Endothelial cell of umbilical vein (primary cell): ENCODE data around the gene ZNF804B. TPM values are rescaled to one million over a fixed set of nuclear protein-coding genes. Genes with fewer than 3 reads are reported as not detected.

Experiments
- BruUV-seq: library from RNA; stranded (reverse); fragments of 400-500 nt; replicated peaks from 2 replicates; lab custom pipeline; 2021; lab: Mats Ljungman, UMichigan
- CTCF ChIA-PET: fragments of 300-600, 350-600 bp; sonication (Branson Sonifier 250); formaldehyde crosslinking; loops from one replicate; lab custom pipeline; 2021; ENCODE audit warnings: antibody characterized with exemption, inconsistent platforms; lab: Charles Lee
- POLR2A ChIA-PET: fragments of 300-600, 350-600 bp; sonication (Branson Sonifier 250); formaldehyde crosslinking; loops from one replicate; lab custom pipeline; 2021; ENCODE audit warnings: antibody characterized with exemption, inconsistent platforms; lab: Charles Lee
- DNase-seq: peaks from one replicate; pipeline ENCODE4 v3.0.0-alpha.2; 2011; ENCODE audit warnings: low read depth, low spot score
- FAIRE-seq: peaks from 2 replicates; lab custom pipeline; 2011; peaks lifted over from hg19 to GRCh38; lab: Jason Lieb, UNC
- H2AFZ ChIP-seq: 2 replicates; pipeline ENCODE4 v1.6.0; 2012; ENCODE audit warnings: low read depth, low read length, control low read depth, inconsistent platforms
- H3K27ac ChIP-seq: 2 replicates; pipeline ENCODE4 v1.5.1; 2011; ENCODE audit warnings: low read depth, mild to moderate bottlenecking, control low read depth, low read length, moderate library complexity; ENCODE audit not compliant: insufficient read depth
- H3K27me3 ChIP-seq, 2 experiments: 2 replicates each; pipeline versions ENCODE4 v1.6.0 to v1.6.1; 2011; ENCODE audit warnings: low read length in 2 of 2, mixed read lengths in 1 of 2; ENCODE audit not compliant: control insufficient read depth in 2 of 2, insufficient read depth in 2 of 2
- H3K36me3 ChIP-seq, 2 experiments: 2 replicates in 1 of 2; 3 replicates in 1 of 2; pipeline ENCODE4 v1.5.1; 2011; ENCODE audit warnings: low read length in 2 of 2, mild to moderate bottlenecking in 1 of 2, moderate library complexity in 1 of 2; ENCODE audit not compliant: control insufficient read depth in 2 of 2, insufficient read depth in 2 of 2; ENCODE audit errors: extremely low read depth in 1 of 2
- H3K4me1 ChIP-seq: 3 replicates; pipeline ENCODE4 v1.5.1; 2011; ENCODE audit warnings: mild to moderate bottlenecking, low read length; ENCODE audit not compliant: control insufficient read depth, insufficient read depth; ENCODE audit errors: extremely low read depth
- H3K4me2 ChIP-seq: 2 replicates; pipeline ENCODE4 v1.6.1; 2011; ENCODE audit warnings: low read length, control low read depth, mixed read lengths; ENCODE audit not compliant: insufficient read depth
- H3K4me3 ChIP-seq, 3 experiments: fragments of 200-600 bp in 1 of 3; sonication (generic), shearing (Covaris generic) in 1 of 3; replicated peaks in 1 of 3; 2 replicates each; pipeline ENCODE4 v1.5.1; 2011 to 2016; ENCODE audit warnings: control low read depth in 3 of 3, low read length in 3 of 3, mild to moderate bottlenecking in 2 of 3, inconsistent platforms in 1 of 3, low read depth in 1 of 3, moderate library complexity in 1 of 3; ENCODE audit not compliant: insufficient read depth in 1 of 3
- H3K79me2 ChIP-seq: 2 replicates; pipeline ENCODE4 v1.6.0; 2012; ENCODE audit warnings: low read length, inconsistent platforms; ENCODE audit not compliant: control insufficient read depth, insufficient read depth
- H3K9ac ChIP-seq: replicated peaks from 2 replicates; pipeline ENCODE3; 2011; ENCODE audit warnings: low read length, control low read depth; ENCODE audit not compliant: insufficient read depth; ENCODE audit errors: extremely low read depth
- H3K9me1 ChIP-seq: replicated peaks from 3 replicates; pipeline ENCODE4 v1.6.0; 2011; ENCODE audit warnings: mild to moderate bottlenecking, low read length; ENCODE audit not compliant: control insufficient read depth, insufficient read depth; ENCODE audit errors: extremely low read depth
- H3K9me3 ChIP-seq: replicated peaks from 2 replicates; pipeline ENCODE4 v1.5.1; 2012; ENCODE audit warnings: low read length, inconsistent platforms; ENCODE audit not compliant: control insufficient read depth, insufficient read depth
- H4K20me1 ChIP-seq: replicated peaks from 2 replicates; pipeline ENCODE3; 2011; ENCODE audit warnings: mild to moderate bottlenecking, low read length; ENCODE audit not compliant: control insufficient read depth, insufficient read depth; ENCODE audit errors: extremely low read depth
- FOS ChIP-seq: IDR thresholded peaks from 2 replicates; pipeline ENCODE4 v1.6.1; 2011; ENCODE audit warnings: mild to moderate bottlenecking, low read length, moderate library complexity, borderline replicate concordance; ENCODE audit not compliant: insufficient read depth
- GATA2 ChIP-seq: IDR thresholded peaks from 2 replicates; pipeline ENCODE4 v1.7.0; 2011; ENCODE audit warnings: low read depth, mild to moderate bottlenecking, moderate library complexity, mixed read lengths, low read length; ENCODE audit not compliant: insufficient read length, insufficient read depth
- JUN ChIP-seq: IDR thresholded peaks from 2 replicates; pipeline ENCODE4 v1.6.1; 2011; ENCODE audit warnings: borderline replicate concordance, low read depth; ENCODE audit not compliant: insufficient read length, insufficient read depth
- MAX ChIP-seq: IDR thresholded peaks from 2 replicates; pipeline ENCODE4 v1.6.1; 2011; ENCODE audit not compliant: insufficient read depth, insufficient read length
- MYC ChIP-seq: IDR thresholded peaks from one replicate; pipeline ENCODE4 v1.6.1; 2011; ENCODE audit warnings: mild to moderate bottlenecking, low read depth, low read length
- POLR2A ChIP-seq: IDR thresholded peaks from 2 replicates; pipeline ENCODE4 v1.6.1; 2012; ENCODE audit warnings: low read depth, mild to moderate bottlenecking, control low read depth, low read length
- POLR2AphosphoS5 ChIP-seq: IDR thresholded peaks from 2 replicates; pipeline ENCODE4 v1.6.1; 2012; ENCODE audit warnings: low read depth, mild to moderate bottlenecking, control low read depth, low read length, moderate library complexity; ENCODE audit not compliant: insufficient read depth
- dilution Hi-C: fragments of 300-500 bp; cut with MboI; formaldehyde crosslinking; loops from one replicate; pipeline ENCODE4 v1.15.0; 2019; ENCODE audit warnings: low sequenced_read_pairs; ENCODE audit not compliant: extremely low pct_ligation_motif_present
- intact Hi-C: fragments of 100-400 bp; cut with micrococcal nuclease; formaldehyde crosslinking; loops from one replicate; pipeline ENCODE4 v1.10.0; 2022
- polyA plus RNA-seq, 4 experiments: library from polyadenylated mRNA; depleted of rRNA in 3 of 4; stranded (reverse) in 3 of 4; unstranded in 1 of 4; fragments of >200 nt; gene quantifications; 2 replicates each; pipeline versions ENCODE4 v1.2.1 to v1.2.3, GENCODE V29; 2011 to 2012; ENCODE audit warnings: missing spikeins in 1 of 4
- total RNA-seq: library from RNA; stranded (reverse); gene quantifications from 2 replicates; pipeline ENCODE4 v1.2.3, GENCODE V29; 2021
- TF ChIP-seq, protein P1 (sequence below), 2 donors: IDR thresholded peaks; 1 replicate in 1 of 2; 2 replicates in 1 of 2; pipeline ENCODE4 v1.5.1; 2011; ENCODE audit warnings: low read length in 2 of 2, mild to moderate bottlenecking in 2 of 2, moderate library complexity in 2 of 2, control low read depth in 1 of 2, inconsistent platforms in 1 of 2, low read depth in 1 of 2; ENCODE audit not compliant: insufficient read depth in 1 of 2; ENCODE audit errors: extremely low read depth in 1 of 2

The ZNF804B gene
- total and polyA plus RNA-seq, 2 donors (not counting 3 experiments of a cell fraction or from before 2014, with no cell fraction given): not detected

GRCh38 chr7:89094269-89094668 lies 334.8 kb downstream of the ZNF804B start:
- no peaks in the 10 kb centered on the region for H3K36me3 ChIP-seq
- H3K4me2 ChIP-seq: no peak overlapping the region
- BruUV-seq: no TSS peak
- no peaks in the 10 kb centered on the region for H3K4me1 ChIP-seq
- no peaks in the 10 kb centered on the region for H3K9me3 ChIP-seq
- H3K4me3 ChIP-seq: no peak overlapping the region
- DNase-seq (no peak), FAIRE-seq (no peak)
- no peaks in the 10 kb centered on the region for H3K27me3 ChIP-seq
- CTCF ChIA-PET: no interaction called here
- dilution Hi-C loops: no loop called here
- H3K79me2 ChIP-seq: no peaks in the 10 kb centered on the region
- intact Hi-C loops: no loop called here
- TF ChIP-seq JUN (no peak), FOS (no peak), POLR2A (no peak), POLR2AphosphoS5 (no peak), MAX (no peak)
- no peak overlapping the region for H3K27ac ChIP-seq
- H3K9ac ChIP-seq: no peak overlapping the region
- H3K9me1 ChIP-seq: no peaks in the 10 kb centered on the region
- H2AFZ ChIP-seq: no peak overlapping the region
- POLR2A ChIA-PET: no interaction called here
- no peaks in the 10 kb centered on the region for H4K20me1 ChIP-seq

GRCh38 chr7:89103564-89103963 lies 344.1 kb downstream of the ZNF804B start:
- Histone ChIP-seq H3K27me3 (no peaks in the 10 kb centered on the region), H3K4me3 (no peak overlapping the region), H3K4me2 (no peak overlapping the region), H4K20me1 (no peaks in the 10 kb centered on the region), H3K9me1 (no peaks in the 10 kb centered on the region), H3K9me3 (no peaks in the 10 kb centered on the region), H3K4me1 (no peaks in the 10 kb centered on the region), H3K9ac (no peak overlapping the region), H2AFZ (no peak overlapping the region), H3K36me3 (no peaks in the 10 kb centered on the region), H3K79me2 (no peaks in the 10 kb centered on the region), H3K27ac (no peak overlapping the region)
- TF ChIP-seq JUN (no peak), GATA2 (no peak), MYC (no peak), POLR2A (no peak)
- TF ChIP-seq, protein P1, sequence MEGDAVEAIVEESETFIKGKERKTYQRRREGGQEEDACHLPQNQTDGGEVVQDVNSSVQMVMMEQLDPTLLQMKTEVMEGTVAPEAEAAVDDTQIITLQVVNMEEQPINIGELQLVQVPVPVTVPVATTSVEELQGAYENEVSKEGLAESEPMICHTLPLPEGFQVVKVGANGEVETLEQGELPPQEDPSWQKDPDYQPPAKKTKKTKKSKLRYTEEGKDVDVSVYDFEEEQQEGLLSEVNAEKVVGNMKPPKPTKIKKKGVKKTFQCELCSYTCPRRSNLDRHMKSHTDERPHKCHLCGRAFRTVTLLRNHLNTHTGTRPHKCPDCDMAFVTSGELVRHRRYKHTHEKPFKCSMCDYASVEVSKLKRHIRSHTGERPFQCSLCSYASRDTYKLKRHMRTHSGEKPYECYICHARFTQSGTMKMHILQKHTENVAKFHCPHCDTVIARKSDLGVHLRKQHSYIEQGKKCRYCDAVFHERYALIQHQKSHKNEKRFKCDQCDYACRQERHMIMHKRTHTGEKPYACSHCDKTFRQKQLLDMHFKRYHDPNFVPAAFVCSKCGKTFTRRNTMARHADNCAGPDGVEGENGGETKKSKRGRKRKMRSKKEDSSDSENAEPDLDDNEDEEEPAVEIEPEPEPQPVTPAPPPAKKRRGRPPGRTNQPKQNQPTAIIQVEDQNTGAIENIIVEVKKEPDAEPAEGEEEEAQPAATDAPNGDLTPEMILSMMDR (IDR thresholded peaks at IDR 0.05; ENCODE audit: extremely low read depth in 1 of 2, insufficient read depth in 1 of 2, low read depth in 1 of 2, low read length in 2 of 2): no peak
- DNase-seq (no peak), FAIRE-seq (no peak)
- ChIA-PET POLR2A (no interaction called here), CTCF (no interaction called here)
- dilution Hi-C loops (no loop called here), intact Hi-C loops (no loop called here)
- BruUV-seq: no TSS peak
